ENCODE results near the gene SPATA18. TPM values are rescaled to one million over a fixed set of nuclear protein-coding genes. Genes with fewer than 3 reads are reported as not detected.

The SPATA18 gene
- total RNA-seq, 1 experiment from 2014 or later, result 0.13 TPM

GRCh38 chr4:52105276-52105675, 54.2 kb downstream of the SPATA18 start:
- Histone ChIP-seq H3K79me2 (ENCODE audit: low read depth) (no peaks in the 10 kb centered on the region), H3K36me3 (ENCODE audit: low read depth) (no peaks in the 10 kb centered on the region), H3K4me2 (no peak overlapping the region), H3K9me3 (ENCODE audit: insufficient read depth, low read depth) (no peaks in the 10 kb centered on the region), H3K9me2 (ENCODE audit: insufficient read depth) (no peaks in the 10 kb centered on the region), H4K20me1 (ENCODE audit: insufficient read depth) (no peaks in the 10 kb centered on the region), H3K4me3 (no peak overlapping the region), H3K27ac (no peak overlapping the region), H3K4me1 (replicated peaks; ENCODE audit: insufficient read depth) (no peaks in the 10 kb centered on the region), H2AFZ (no peak overlapping the region), H3F3A (ENCODE audit: insufficient read depth, low read depth) (no peaks in the 10 kb centered on the region), H3K27me3 (ENCODE audit: insufficient read depth, low read depth) (no peaks in the 10 kb centered on the region)
- DNase-seq, result no peak
- TF ChIP-seq EZH2 (IDR thresholded peaks at IDR 0.05; ENCODE audit: low read depth) (no peak), CTCF (conservative IDR thresholded peaks at IDR 0.05) (no peak)
- intact Hi-C loops (cut with micrococcal nuclease; ENCODE audit: unreplicated experiment), result no loop called here
- no TSS peak for BruUV-seq (replicated peaks)
- POLR2A ChIA-PET (ENCODE audit: unreplicated experiment), result no interaction called here
- CTCF ChIA-PET, result no interaction called here

GRCh38 chr4:52106191-52106590, 55.1 kb downstream of the SPATA18 start:
- no peak overlapping the region for H3K4me3 ChIP-seq
- H3K79me2 ChIP-seq (ENCODE audit: low read depth), result no peaks in the 10 kb centered on the region
- TF ChIP-seq CTCF (conservative IDR thresholded peaks at IDR 0.05), result no peak
- TF ChIP-seq EZH2 (IDR thresholded peaks at IDR 0.05; ENCODE audit: low read depth), result no peak
- H3K9me3 ChIP-seq (ENCODE audit: insufficient read depth, low read depth), result no peaks in the 10 kb centered on the region
- H3K4me2 ChIP-seq, result no peak overlapping the region
- H3F3A ChIP-seq (ENCODE audit: insufficient read depth, low read depth), result no peaks in the 10 kb centered on the region
- no peaks in the 10 kb centered on the region for H3K9me2 ChIP-seq (ENCODE audit: insufficient read depth)
- POLR2A ChIA-PET (ENCODE audit: unreplicated experiment), result no interaction called here
- H3K27ac ChIP-seq, result no peak overlapping the region
- CTCF ChIA-PET, result interaction anchor here (0.6 kb wide), 1 partner anchor 1328 kb away, joined by 3 read pairs; no protein-coding TSS in a partner anchor
- H4K20me1 ChIP-seq (ENCODE audit: insufficient read depth), result no peaks in the 10 kb centered on the region
- H2AFZ ChIP-seq, result no peak overlapping the region
- intact Hi-C loops (cut with micrococcal nuclease; ENCODE audit: unreplicated experiment), result no loop called here
- no peak for DNase-seq
- H3K36me3 ChIP-seq (ENCODE audit: low read depth), result no peaks in the 10 kb centered on the region
- BruUV-seq (replicated peaks), result no TSS peak
- H3K27me3 ChIP-seq (ENCODE audit: insufficient read depth, low read depth), result no peaks in the 10 kb centered on the region
- H3K4me1 ChIP-seq (replicated peaks; ENCODE audit: insufficient read depth), result no peaks in the 10 kb centered on the region

GRCh38 chr4:52106660-52107059, 55.6 kb downstream of the SPATA18 start:
- H3K27me3 ChIP-seq (ENCODE audit: insufficient read depth, low read depth), result no peaks in the 10 kb centered on the region
- H3K4me2 ChIP-seq, result no peak overlapping the region
- CTCF ChIA-PET, result no interaction called here
- POLR2A ChIA-PET (ENCODE audit: unreplicated experiment), result no interaction called here
- no peaks in the 10 kb centered on the region for H3K79me2 ChIP-seq (ENCODE audit: low read depth)
- H3K36me3 ChIP-seq (ENCODE audit: low read depth), result no peaks in the 10 kb centered on the region
- DNase-seq, result no peak
- H3K9me3 ChIP-seq (ENCODE audit: insufficient read depth, low read depth), result no peaks in the 10 kb centered on the region
- no peaks in the 10 kb centered on the region for H3F3A ChIP-seq (ENCODE audit: insufficient read depth, low read depth)
- H3K4me1 ChIP-seq (replicated peaks; ENCODE audit: insufficient read depth), result no peaks in the 10 kb centered on the region
- BruUV-seq (replicated peaks), result no TSS peak
- intact Hi-C loops (cut with micrococcal nuclease; ENCODE audit: unreplicated experiment), result no loop called here
- H3K4me3 ChIP-seq, result no peak overlapping the region
- no peak overlapping the region for H3K27ac ChIP-seq
- no peaks in the 10 kb centered on the region for H4K20me1 ChIP-seq (ENCODE audit: insufficient read depth)
- no peaks in the 10 kb centered on the region for H3K9me2 ChIP-seq (ENCODE audit: insufficient read depth)
- no peak overlapping the region for H2AFZ ChIP-seq
- TF ChIP-seq CTCF (conservative IDR thresholded peaks at IDR 0.05) (no peak), EZH2 (IDR thresholded peaks at IDR 0.05; ENCODE audit: low read depth) (no peak)

All from PC-9 (cell line).